C4-2B (cell line): ENCODE results near the gene KCTD2.

Source experiments
- ZFX ChIP-seq: fragments of 450-650 bp; IDR thresholded peaks from 2 replicates; pipeline ENCODE4 v1.6.1; 2017
- TF ChIP-seq, protein P1 (sequence below): fragments of 450-650 bp; conservative IDR thresholded peaks from 2 replicates; pipeline ENCODE4 v1.5.1; 2017; ENCODE audit warnings: mild to moderate bottlenecking

DNA sequence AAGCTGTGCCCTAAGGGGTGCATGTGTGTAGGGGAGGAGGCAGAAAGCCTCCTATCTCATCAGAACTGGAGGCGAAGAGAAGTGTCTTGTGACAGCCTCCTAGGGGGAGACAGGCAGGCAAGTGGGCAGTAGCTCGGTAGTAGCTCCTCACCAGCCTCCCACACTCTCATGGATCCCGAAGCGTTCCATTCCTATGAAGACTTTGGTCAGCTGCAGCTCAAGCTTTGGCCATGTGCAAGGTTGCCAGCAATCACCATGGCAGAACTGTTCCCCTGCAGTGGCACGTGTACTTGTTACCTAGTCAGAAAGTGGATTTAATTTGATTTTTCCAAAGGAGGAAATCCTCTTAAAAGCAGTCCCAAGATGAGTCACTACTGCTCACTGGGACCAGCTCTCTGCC, 27.9 kb upstream of the KCTD2 start:
- TF ChIP-seq, protein P1, sequence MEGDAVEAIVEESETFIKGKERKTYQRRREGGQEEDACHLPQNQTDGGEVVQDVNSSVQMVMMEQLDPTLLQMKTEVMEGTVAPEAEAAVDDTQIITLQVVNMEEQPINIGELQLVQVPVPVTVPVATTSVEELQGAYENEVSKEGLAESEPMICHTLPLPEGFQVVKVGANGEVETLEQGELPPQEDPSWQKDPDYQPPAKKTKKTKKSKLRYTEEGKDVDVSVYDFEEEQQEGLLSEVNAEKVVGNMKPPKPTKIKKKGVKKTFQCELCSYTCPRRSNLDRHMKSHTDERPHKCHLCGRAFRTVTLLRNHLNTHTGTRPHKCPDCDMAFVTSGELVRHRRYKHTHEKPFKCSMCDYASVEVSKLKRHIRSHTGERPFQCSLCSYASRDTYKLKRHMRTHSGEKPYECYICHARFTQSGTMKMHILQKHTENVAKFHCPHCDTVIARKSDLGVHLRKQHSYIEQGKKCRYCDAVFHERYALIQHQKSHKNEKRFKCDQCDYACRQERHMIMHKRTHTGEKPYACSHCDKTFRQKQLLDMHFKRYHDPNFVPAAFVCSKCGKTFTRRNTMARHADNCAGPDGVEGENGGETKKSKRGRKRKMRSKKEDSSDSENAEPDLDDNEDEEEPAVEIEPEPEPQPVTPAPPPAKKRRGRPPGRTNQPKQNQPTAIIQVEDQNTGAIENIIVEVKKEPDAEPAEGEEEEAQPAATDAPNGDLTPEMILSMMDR = no peak
- no peak for TF ChIP-seq ZFX
